HPDE6-E6E7 (cell line): Measurements from ENCODE around the gene ADAM12.

Experiments
- DNase-seq: peaks from one replicate; pipeline ENCODE4 v3.0.0; 2011; ENCODE audit warnings: missing footprints; ENCODE audit errors: extremely low spot score

ADAM12 gene

GRCh38 chr10:126083009-126083408 lies 305.3 kb downstream of the ADAM12 start:
- DNase-seq = no peak

GRCh38 chr10:126081841-126082466 lies 306.3 kb downstream of the ADAM12 start:
- no peak for DNase-seq

- DNase-seq = no peak
Measured at GRCh38 chr10:126080879-126081411, 307.3 kb downstream of the ADAM12 start.

GRCh38 chr10:126080291-126080825 lies 307.9 kb downstream of the ADAM12 start:
- DNase-seq = no peak

- peak; percentile 56 for DNase-seq
Measured at GRCh38 chr10:126075009-126075408, 313.3 kb downstream of the ADAM12 start.

GRCh38 chr10:126074291-126074690 lies 314.0 kb downstream of the ADAM12 start:
- DNase-seq = no peak

- DNase-seq = no peak
Measured at GRCh38 chr10:126073606-126074005, 314.7 kb downstream of the ADAM12 start.

- no peak for DNase-seq
Measured at GRCh38 chr10:126072622-126073021, 315.7 kb downstream of the ADAM12 start.

- DNase-seq = no peak
Measured at GRCh38 chr10:126070476-126071215, 317.6 kb downstream of the ADAM12 start.

GRCh38 chr10:126068322-126068721 lies 320.0 kb downstream of the ADAM12 start:
- DNase-seq = no peak

- DNase-seq = no peak
Measured at GRCh38 chr10:126066456-126066855, 321.8 kb downstream of the ADAM12 start.

- no peak for DNase-seq
Measured at GRCh38 chr10:126065751-126066377, 322.4 kb downstream of the ADAM12 start.

GRCh38 chr10:126064512-126064911 lies 323.8 kb downstream of the ADAM12 start:
- DNase-seq = no peak

GRCh38 chr10:126063353-126063791 lies 324.9 kb downstream of the ADAM12 start:
- DNase-seq = no peak

- DNase-seq = peak; percentile 95
Measured at GRCh38 chr10:126062131-126063032, 325.9 kb downstream of the ADAM12 start.

- DNase-seq = no peak
Measured at GRCh38 chr10:126061526-126061925, 326.8 kb downstream of the ADAM12 start.

GRCh38 chr10:126060261-126060931 lies 327.9 kb downstream of the ADAM12 start:
- no peak for DNase-seq

- DNase-seq = no peak
Measured at GRCh38 chr10:126059076-126059826, 329.0 kb downstream of the ADAM12 start.

GRCh38 chr10:126058507-126058906 lies 329.8 kb downstream of the ADAM12 start:
- no peak for DNase-seq

- no peak for DNase-seq
Measured at GRCh38 chr10:126058104-126058503, 330.2 kb downstream of the ADAM12 start.
